Measurements from ENCODE around the gene ZNF462. TPM values are rescaled to one million over a fixed set of nuclear protein-coding genes. Genes with fewer than 3 reads are reported as not detected.
A peak's percentile ranks its signal among the peaks of the same experiment; 100 is the strongest.

ZNF462 gene
- total RNA-seq, 4 donors from 2014 or later = 19.1 to 57.9 (median 35.6) TPM

DNA sequence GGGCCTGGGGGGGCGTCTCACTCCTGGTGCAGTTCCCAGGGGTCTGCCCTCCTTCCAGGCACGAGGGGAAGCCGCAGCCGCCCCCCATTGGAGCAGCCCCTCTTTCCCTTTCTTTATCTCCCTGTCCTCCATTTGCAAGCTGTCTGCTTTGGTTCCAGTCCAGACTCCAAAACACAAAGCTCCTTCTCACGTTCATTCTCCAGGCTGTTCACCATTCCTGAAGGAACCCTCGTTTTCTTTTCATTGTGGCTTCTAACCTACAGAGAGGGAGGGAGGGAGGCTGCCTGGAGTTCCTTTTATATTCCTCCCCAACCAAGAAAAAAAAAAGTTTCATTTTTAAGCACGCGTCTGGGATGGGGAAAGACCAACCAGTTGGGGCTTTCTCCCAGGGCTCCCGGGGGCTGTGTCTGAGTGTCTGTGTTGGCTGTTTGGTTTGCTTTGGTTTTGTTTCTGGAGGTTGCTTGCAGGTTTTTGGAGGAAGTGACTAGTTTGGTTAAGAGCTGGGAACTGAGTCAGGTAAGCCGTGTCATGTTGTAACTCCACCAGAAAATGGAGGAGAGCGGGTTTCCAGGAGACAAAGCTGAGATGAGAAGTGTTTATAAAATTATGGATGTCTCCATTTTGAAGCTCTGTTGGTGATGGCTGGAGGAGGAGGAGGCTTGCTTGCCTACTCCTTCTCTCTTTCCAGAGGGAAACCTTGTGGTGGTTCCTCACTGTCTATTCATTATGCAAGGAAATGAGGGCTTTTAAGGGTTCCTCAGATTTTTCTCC, 1.6 kb downstream of the ZNF462 start:
- no peaks in the 10 kb centered on the region for H3K36me3 ChIP-seq
- H3K4me3 ChIP-seq = peak overlapping the region; percentile 84 to 92
- ATAC-seq = no peak
- 3 to 8% methylated on average over 8 to 9 of the region's 11 CpGs for WGBS, 2 donors (ENCODE audit: low coverage in 1 of 2)
- H3K27me3 ChIP-seq = no peaks in the 10 kb centered on the region
- H3K4me1 ChIP-seq = peaks cover 16 to 58% (median 17%) of the 10 kb centered on the region in 3 donors
- peak overlapping the region; percentile 82 to 92 (median 87) for H3K27ac ChIP-seq
- H3K9me3 ChIP-seq = no peaks in the 10 kb centered on the region
- no peak for TF ChIP-seq POLR2AphosphoS5 (IDR thresholded peaks at IDR 0.05)
- no peak for TF ChIP-seq EP300 (IDR thresholded peaks at IDR 0.05)
- no peak for TF ChIP-seq CTCF (IDR thresholded peaks at IDR 0.05)
- TF ChIP-seq POLR2A (IDR thresholded peaks at IDR 0.05) = no peak

GRCh38 chr9:106866243-106866642, 3.3 kb downstream of the ZNF462 start:
- Histone ChIP-seq H3K27ac (peak overlapping the region in 1 of 4 donors; percentile 83), H3K27me3 (no peaks in the 10 kb centered on the region), H3K9me3 (no peaks in the 10 kb centered on the region), H3K36me3 (no peaks in the 10 kb centered on the region), H3K4me1 (peaks cover 32 to 68% (median 33%) of the 10 kb centered on the region in 3 donors), H3K4me3 (no peak overlapping the region)
- ATAC-seq = no peak
- TF ChIP-seq POLR2AphosphoS5 (IDR thresholded peaks at IDR 0.05) = no peak
- 54 to 79% methylated on average over 1 of the region's 1 CpG for WGBS, 2 donors (ENCODE audit: low coverage in 1 of 2)

GRCh38 chr9:106867286-106867685, 4.3 kb downstream of the ZNF462 start:
- no peak for ATAC-seq
- no peaks in the 10 kb centered on the region for H3K9me3 ChIP-seq
- 80 to 88% methylated on average over 4 of the region's 4 CpGs for WGBS, 2 donors (ENCODE audit: low coverage in 1 of 2)
- peak overlapping the region in 3 of 4 donors; percentile 71 to 76 (median 75) for H3K27ac ChIP-seq
- TF ChIP-seq POLR2AphosphoS5 (IDR thresholded peaks at IDR 0.05) (no peak), CTCF (IDR thresholded peaks at IDR 0.05) (no peak), EP300 (IDR thresholded peaks at IDR 0.05) (no peak), POLR2A (IDR thresholded peaks at IDR 0.05) (no peak)
- no peaks in the 10 kb centered on the region for H3K27me3 ChIP-seq
- H3K36me3 ChIP-seq = no peaks in the 10 kb centered on the region
- peaks cover 35 to 78% (median 40%) of the 10 kb centered on the region in 3 donors for H3K4me1 ChIP-seq
- no peak overlapping the region for H3K4me3 ChIP-seq

DNA sequence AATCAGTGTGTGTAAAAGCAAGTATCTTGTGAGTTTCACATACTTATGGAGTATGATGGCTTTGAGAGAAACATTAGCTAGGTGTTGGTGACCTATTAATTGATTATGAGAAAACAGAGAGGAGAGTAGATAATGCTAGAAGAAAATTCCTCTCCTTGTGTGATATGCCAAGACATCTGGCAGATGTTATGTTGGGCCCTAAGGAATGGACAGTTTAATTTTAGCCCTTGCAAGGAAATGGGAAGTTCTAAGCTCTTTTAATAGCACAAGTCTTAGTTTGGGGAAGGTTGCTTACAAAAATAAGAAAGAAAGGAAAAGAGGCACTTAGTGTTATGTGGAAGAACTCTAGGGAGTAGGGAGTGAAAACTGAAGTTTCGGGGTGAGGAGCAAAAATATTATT, 5.1 kb downstream of the ZNF462 start:
- ATAC-seq = no peak
- Histone ChIP-seq H3K4me3 (no peak overlapping the region), H3K27me3 (no peaks in the 10 kb centered on the region), H3K9me3 (no peaks in the 10 kb centered on the region), H3K27ac (peak overlapping the region; percentile 71 to 76 (median 76)), H3K4me1 (peaks cover 35 to 86% (median 40%) of the 10 kb centered on the region in 3 donors), H3K36me3 (no peaks in the 10 kb centered on the region)
- TF ChIP-seq POLR2AphosphoS5 (IDR thresholded peaks at IDR 0.05) = no peak
- no peak for TF ChIP-seq POLR2A (IDR thresholded peaks at IDR 0.05)
- no peak for TF ChIP-seq CTCF (IDR thresholded peaks at IDR 0.05)
- TF ChIP-seq EP300 (IDR thresholded peaks at IDR 0.05) = no peak
- 43 to 56% methylated on average over 1 of the region's 1 CpG for WGBS, 2 donors (ENCODE audit: low coverage in 1 of 2)

DNA sequence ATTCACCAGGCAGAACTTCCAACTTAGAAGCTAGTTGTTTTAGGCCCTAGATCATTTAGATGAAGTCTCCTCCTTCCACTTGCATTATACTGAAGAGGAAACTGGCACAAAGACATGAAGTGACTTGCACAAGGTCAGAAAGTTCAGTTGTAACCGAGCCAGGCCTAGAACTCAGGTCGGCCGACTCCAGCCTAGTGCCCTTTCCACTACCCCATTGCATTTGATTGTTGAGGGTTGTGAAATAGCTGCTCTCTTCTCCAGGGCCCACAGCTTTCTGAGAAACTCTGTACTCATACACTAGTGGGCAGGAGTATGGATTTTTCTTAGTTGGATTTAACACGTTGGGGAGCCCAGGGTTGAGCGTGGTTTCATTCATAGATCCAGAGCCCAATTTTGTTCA, 5.6 kb downstream of the ZNF462 start:
- Histone ChIP-seq H3K27me3 (no peaks in the 10 kb centered on the region), H3K9me3 (no peaks in the 10 kb centered on the region), H3K4me3 (no peak overlapping the region), H3K4me1 (peaks cover 35 to 91% (median 40%) of the 10 kb centered on the region in 3 donors), H3K36me3 (no peaks in the 10 kb centered on the region), H3K27ac (peak overlapping the region; percentile 71 to 76 (median 76))
- peak; percentile 68 for TF ChIP-seq POLR2AphosphoS5 (IDR thresholded peaks at IDR 0.05)
- no peak for TF ChIP-seq POLR2A (IDR thresholded peaks at IDR 0.05)
- 35 to 46% methylated on average over 5 of the region's 5 CpGs for WGBS, 2 donors (ENCODE audit: low coverage in 1 of 2)
- peak; percentile 39 for ATAC-seq

DNA sequence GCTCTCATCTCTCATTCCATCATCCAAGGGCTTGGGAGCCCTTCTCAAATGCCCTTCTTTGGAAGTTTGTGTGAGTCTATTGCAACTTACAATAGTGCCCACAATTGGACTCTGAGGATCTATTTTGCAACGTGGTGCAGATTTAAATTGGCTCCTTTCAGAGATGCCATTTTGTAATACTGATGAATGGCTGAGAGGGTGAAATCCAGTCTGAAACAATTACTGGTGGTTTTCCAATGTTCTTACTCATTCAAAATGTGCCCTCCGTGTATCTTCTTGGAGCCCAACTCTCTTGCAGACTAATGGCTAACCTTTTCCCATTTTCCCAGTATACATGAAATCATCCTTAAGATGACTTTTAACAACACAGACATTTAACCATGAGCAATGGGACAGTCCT, 6.1 kb downstream of the ZNF462 start:
- Histone ChIP-seq H3K4me1 (peaks cover 36 to 94% (median 40%) of the 10 kb centered on the region in 3 donors), H3K36me3 (no peaks in the 10 kb centered on the region), H3K27me3 (no peaks in the 10 kb centered on the region), H3K27ac (peak overlapping the region; percentile 71 to 76 (median 76)), H3K4me3 (no peak overlapping the region), H3K9me3 (no peaks in the 10 kb centered on the region)
- ATAC-seq = peak; percentile 55
- WGBS, 2 donors (ENCODE audit: low coverage in 1 of 2) = 15% methylated on average over 2 of the region's 2 CpGs; no CpG with 5 or more reads in 1 of the 2 donors
- TF ChIP-seq POLR2A (IDR thresholded peaks at IDR 0.05) = no peak
- TF ChIP-seq EP300 (IDR thresholded peaks at IDR 0.05) = no peak
- TF ChIP-seq POLR2AphosphoS5 (IDR thresholded peaks at IDR 0.05) = no peak
- TF ChIP-seq CTCF (IDR thresholded peaks at IDR 0.05) = no peak
